ENCODE data around the gene RAB40B. TPM values are rescaled to one million over a fixed set of nuclear protein-coding genes. Genes with fewer than 3 reads are reported as not detected.

The RAB40B gene
- total RNA-seq, 3 donors from 2014 or later = 21.0 to 52.4 (median 23.9) TPM

- Histone ChIP-seq H3K4me1 (ENCODE audit: low read depth) (peaks cover 4% of the 10 kb centered on the region), H3K4me3 (no peak overlapping the region), H3K9me3 (peaks cover 6% of the 10 kb centered on the region), H3K36me3 (ENCODE audit: low read depth) (no peaks in the 10 kb centered on the region)
- no peak for ATAC-seq
- intact Hi-C loops (cut with DNase I, micrococcal nuclease) = no loop called here
- DNase-seq = no peak
- TF ChIP-seq CTCF (IDR thresholded peaks at IDR 0.05) = no peak
Measured at GRCh38 chr17:82632451-82632850, 66.0 kb downstream of the RAB40B start.

GRCh38 chr17:82631544-82631943 lies 67.0 kb downstream of the RAB40B start:
- Histone ChIP-seq H3K4me3 (no peak overlapping the region), H3K4me1 (ENCODE audit: low read depth) (peaks cover 4% of the 10 kb centered on the region), H3K9me3 (no peaks in the 10 kb centered on the region), H3K36me3 (ENCODE audit: low read depth) (no peaks in the 10 kb centered on the region)
- intact Hi-C loops (cut with DNase I, micrococcal nuclease) = no loop called here
- no peak for TF ChIP-seq CTCF (IDR thresholded peaks at IDR 0.05)
- ATAC-seq = no peak
- no peak for DNase-seq

GRCh38 chr17:82630212-82630611 lies 68.3 kb downstream of the RAB40B start:
- no peak for ATAC-seq
- Histone ChIP-seq H3K4me3 (no peak overlapping the region), H3K9me3 (no peaks in the 10 kb centered on the region), H3K4me1 (ENCODE audit: low read depth) (no peaks in the 10 kb centered on the region), H3K36me3 (ENCODE audit: low read depth) (peaks cover 1% of the 10 kb centered on the region)
- peak in 1 of 3 donors; percentile 10 for DNase-seq
- intact Hi-C loops (cut with DNase I, micrococcal nuclease) = no loop called here
- no peak for TF ChIP-seq CTCF (IDR thresholded peaks at IDR 0.05)

- Histone ChIP-seq H3K9me3 (no peaks in the 10 kb centered on the region), H3K4me3 (no peak overlapping the region), H3K4me1 (ENCODE audit: low read depth) (no peaks in the 10 kb centered on the region), H3K36me3 (ENCODE audit: low read depth) (peaks cover 5% of the 10 kb centered on the region)
- DNase-seq (no peak), ATAC-seq (no peak)
- no peak for TF ChIP-seq CTCF (IDR thresholded peaks at IDR 0.05)
- intact Hi-C loops (cut with DNase I, micrococcal nuclease) = no loop called here
Measured at GRCh38 chr17:82629748-82630147, 68.8 kb downstream of the RAB40B start.

GRCh38 chr17:82627405-82627804 lies 71.1 kb downstream of the RAB40B start:
- Histone ChIP-seq H3K36me3 (ENCODE audit: low read depth) (peaks cover 5% of the 10 kb centered on the region), H3K4me1 (ENCODE audit: low read depth) (no peaks in the 10 kb centered on the region), H3K4me3 (no peak overlapping the region), H3K9me3 (no peaks in the 10 kb centered on the region)
- ATAC-seq = no peak
- DNase-seq = no peak
- intact Hi-C loops (cut with DNase I, micrococcal nuclease) = no loop called here
- no peak for TF ChIP-seq CTCF (IDR thresholded peaks at IDR 0.05)

- no peak for ATAC-seq
- H3K4me1 ChIP-seq (ENCODE audit: low read depth) = no peaks in the 10 kb centered on the region
- intact Hi-C loops (cut with DNase I, micrococcal nuclease) = no loop called here
Measured at GRCh38 chr17:82623707-82624106, 74.8 kb downstream of the RAB40B start.

More at GRCh38 chr17:82623707-82624106, 74.8 kb downstream of the RAB40B start:
- no peak for TF ChIP-seq CTCF (IDR thresholded peaks at IDR 0.05)
- DNase-seq = no peak
- H3K36me3 ChIP-seq (ENCODE audit: low read depth) = peaks cover 18% of the 10 kb centered on the region
- H3K4me3 ChIP-seq = no peak overlapping the region
- no peaks in the 10 kb centered on the region for H3K9me3 ChIP-seq

Measured in mucosa of descending colon (tissue), 3 donors.